ENCODE data around the gene CCDC80.

Gene CCDC80

GRCh38 chr3:112640930-112641801, at the start of gene CCDC80:
Gene CCDC80, minus strand, starts transcription at chr3:112641143. Its CDS starts 1,238 bp downstream, at chr3:112639905.
- peak within 1 kb of the TSS; percentile 61 for H3K4me3 ChIP-seq
- peak within 1 kb of the TSS; percentile 79 to 86 for H3K27ac ChIP-seq
- TF ChIP-seq CTCF (IDR thresholded peaks at IDR 0.05), result no peak
- DNase-seq (ENCODE audit: low spot score), result no peak

DNA sequence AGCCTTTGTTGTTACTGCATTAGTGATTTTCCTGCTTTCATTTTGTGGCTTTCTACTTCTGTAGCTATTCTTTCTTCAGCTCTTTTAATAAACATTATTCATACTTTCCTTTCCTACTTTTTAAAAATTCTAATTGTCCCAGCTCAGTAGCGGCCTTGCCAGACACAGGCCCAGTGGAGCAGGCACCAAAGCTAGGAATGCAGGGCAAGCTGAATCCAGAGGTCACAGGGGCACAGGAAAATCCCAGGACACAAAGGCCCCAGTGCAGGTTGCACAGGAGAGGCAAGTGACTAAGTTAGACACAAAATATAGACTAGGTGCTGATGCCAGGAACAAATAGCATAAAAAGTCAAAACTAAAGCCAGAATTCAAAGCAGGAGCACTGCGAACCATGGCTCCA, 49.0 kb upstream of the CCDC80 start:
- TF ChIP-seq CTCF (IDR thresholded peaks at IDR 0.05), result no peak
- H3K4me3 ChIP-seq, result no peak overlapping the region
- H3K27ac ChIP-seq, result no peak overlapping the region

GRCh38 chr3:112689385-112689784, 48.4 kb upstream of the CCDC80 start:
- no peak overlapping the region for H3K4me3 ChIP-seq
- TF ChIP-seq CTCF (IDR thresholded peaks at IDR 0.05), result no peak
- no peak overlapping the region for H3K27ac ChIP-seq
- no peak for DNase-seq (ENCODE audit: low spot score)

More for the DNA sequence above, 49.0 kb upstream of the CCDC80 start:
- no peak for DNase-seq (ENCODE audit: low spot score)

DNA sequence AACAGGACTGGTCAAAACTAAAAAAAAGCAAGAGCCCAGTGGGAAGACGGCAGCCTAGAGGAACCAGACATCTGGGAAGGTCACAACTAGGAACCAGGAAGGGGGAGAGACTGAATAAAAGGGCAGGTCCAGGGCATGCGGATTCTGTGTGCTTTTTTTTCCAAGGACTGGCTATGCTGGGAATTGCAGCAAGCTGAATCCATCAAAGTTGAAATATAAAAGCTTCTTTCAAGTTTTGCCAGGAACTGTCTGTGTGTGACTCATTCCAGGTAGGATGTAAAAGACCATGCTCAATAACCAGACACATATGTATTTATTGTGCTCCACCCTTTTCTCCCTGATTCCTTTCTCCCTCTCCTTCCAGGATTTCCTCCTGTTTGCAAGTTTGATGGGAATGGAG, 47.9 kb upstream of the CCDC80 start:
- Histone ChIP-seq H3K27ac (no peak overlapping the region), H3K4me3 (no peak overlapping the region)
- DNase-seq (ENCODE audit: low spot score), result no peak
- TF ChIP-seq CTCF (IDR thresholded peaks at IDR 0.05), result no peak

DNA sequence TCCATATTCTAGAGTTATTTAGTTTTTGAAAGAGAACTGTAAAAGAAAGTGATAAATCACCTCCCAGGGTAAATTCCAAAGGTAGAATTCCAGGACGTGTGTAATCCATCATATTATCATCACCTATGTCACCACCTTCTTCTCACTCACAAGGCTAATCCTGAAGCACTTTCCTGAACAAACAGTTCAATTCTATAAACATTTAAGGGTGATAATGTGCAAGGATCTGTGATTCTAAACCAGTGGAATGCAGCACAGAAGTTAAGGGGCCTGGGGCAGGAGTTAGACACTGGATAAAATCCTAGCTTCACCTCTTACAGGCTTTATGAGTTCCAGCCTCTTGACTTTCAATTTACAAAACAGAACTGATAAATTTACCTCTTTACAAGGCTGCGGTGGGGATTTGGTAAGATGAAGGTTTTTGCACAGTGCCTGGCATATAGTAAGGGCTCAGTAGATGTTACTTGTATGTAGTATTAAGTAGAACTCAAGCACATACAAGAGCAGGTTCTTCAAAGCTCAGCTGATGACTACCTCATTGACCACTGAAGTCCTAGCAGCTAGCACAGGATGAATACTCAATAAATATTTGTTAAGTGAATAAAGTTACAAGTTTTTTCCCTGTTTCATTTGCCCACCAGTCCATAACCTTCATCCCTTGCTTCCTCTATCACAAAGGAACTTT, 47.3 kb upstream of the CCDC80 start:
- Histone ChIP-seq H3K27ac (no peak overlapping the region), H3K4me3 (no peak overlapping the region)
- TF ChIP-seq CTCF (IDR thresholded peaks at IDR 0.05), result no peak
- no peak for DNase-seq (ENCODE audit: low spot score)

DNA sequence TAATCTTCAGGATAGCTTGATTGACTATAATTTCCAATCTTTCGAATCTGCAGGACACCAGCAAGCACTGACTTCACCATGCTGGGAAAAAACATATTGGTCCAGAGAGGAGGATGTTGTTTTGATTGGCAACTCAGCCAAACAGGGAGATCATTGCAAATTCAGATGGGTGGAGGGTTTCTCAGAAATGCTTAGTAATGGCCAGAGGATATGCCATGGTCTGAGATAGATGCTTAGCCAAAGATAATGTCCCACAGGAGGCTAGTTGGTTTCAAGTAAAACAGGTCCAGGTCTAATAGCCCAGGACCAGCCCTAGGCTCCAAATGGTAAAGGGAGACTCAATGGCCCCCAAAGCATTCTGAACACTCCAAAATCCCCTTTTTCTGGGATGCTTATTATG, 46.7 kb upstream of the CCDC80 start:
- no peak for TF ChIP-seq CTCF (IDR thresholded peaks at IDR 0.05)
- no peak for DNase-seq (ENCODE audit: low spot score)
- Histone ChIP-seq H3K4me3 (no peak overlapping the region), H3K27ac (no peak overlapping the region)
